Choroid plexus epithelial cell (primary cell): ENCODE data around the gene ST7.

Experiments used
- DNase-seq: peaks from one replicate; pipeline ENCODE4 v3.0.0-alpha.2; 2010; ENCODE audit warnings: low read depth
- H3K4me3 ChIP-seq: 2 replicates; pipeline ENCODE4 v1.5.1; 2011; ENCODE audit warnings: low read depth, mild to moderate bottlenecking, control low read depth, low read length, moderate library complexity
- CTCF ChIP-seq: conservative IDR thresholded peaks from 2 replicates; pipeline ENCODE4 v1.5.1; 2011; ENCODE audit warnings: low read depth, mild to moderate bottlenecking, control low read depth, inconsistent platforms, low read length, moderate library complexity

ST7 gene

GRCh38 chr7:117250801-117251200, 297.5 kb downstream of the ST7 start:
- no peak for TF ChIP-seq CTCF
- H3K4me3 ChIP-seq = no peak overlapping the region
- no peak for DNase-seq

DNA sequence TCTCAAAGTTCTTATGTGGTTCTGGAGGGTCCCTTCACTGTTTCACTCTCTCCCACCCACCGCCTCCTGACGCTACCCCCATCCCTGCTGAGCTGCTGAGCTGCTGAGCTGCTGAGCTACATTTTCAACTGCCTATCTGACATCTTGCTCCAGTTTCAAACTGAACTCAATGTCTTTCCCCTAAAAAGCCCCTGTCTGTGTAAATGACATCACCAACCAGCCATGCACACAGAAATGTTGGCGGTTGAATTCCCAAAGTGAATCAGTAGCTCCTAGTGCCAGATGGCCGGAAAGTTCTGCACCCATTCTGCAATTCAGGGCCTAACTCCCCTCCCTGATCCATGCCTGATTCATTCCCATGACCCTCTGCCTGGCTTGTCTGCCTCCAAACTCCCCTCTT, 298.4 kb downstream of the ST7 start:
- no peak overlapping the region for H3K4me3 ChIP-seq
- DNase-seq = peak; percentile 37

GRCh38 chr7:117259615-117260014, 306.3 kb downstream of the ST7 start:
- peak; percentile 77 for DNase-seq
- TF ChIP-seq CTCF = no peak

More for the DNA sequence above, 298.4 kb downstream of the ST7 start:
- no peak for TF ChIP-seq CTCF

GRCh38 chr7:117262546-117262945, 309.2 kb downstream of the ST7 start:
- no peak overlapping the region for H3K4me3 ChIP-seq
- TF ChIP-seq CTCF = no peak
- no peak for DNase-seq

More at GRCh38 chr7:117259615-117260014, 306.3 kb downstream of the ST7 start:
- no peak overlapping the region for H3K4me3 ChIP-seq

- H3K4me3 ChIP-seq = no peak overlapping the region
- TF ChIP-seq CTCF = no peak
- no peak for DNase-seq
These were observed 311.4 kb downstream of the ST7 start for GRCh38 chr7:117264716-117265115.

GRCh38 chr7:117269417-117269816, 316.1 kb downstream of the ST7 start:
- no peak overlapping the region for H3K4me3 ChIP-seq
- TF ChIP-seq CTCF = no peak
- DNase-seq = peak; percentile 91

DNA sequence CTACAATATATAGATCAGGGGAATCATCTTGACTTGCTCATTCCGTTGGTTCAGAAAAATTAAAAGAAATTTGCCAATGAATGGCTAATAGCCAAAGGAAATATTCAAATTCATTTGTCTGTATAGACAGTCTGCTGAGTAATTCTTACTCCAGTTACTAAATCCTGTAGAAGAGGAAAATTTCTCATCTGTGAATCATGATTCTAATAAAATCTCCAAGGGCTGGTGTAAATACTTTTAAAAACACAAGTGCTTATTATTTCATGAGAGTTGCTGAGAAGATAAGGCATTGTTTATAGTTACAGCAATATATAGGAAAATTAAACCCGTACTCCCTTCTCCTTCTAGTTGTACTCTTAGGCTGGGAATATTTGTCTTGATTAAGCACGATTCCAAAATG, 316.6 kb downstream of the ST7 start:
- no peak overlapping the region for H3K4me3 ChIP-seq
- DNase-seq = peak; percentile 79
- no peak for TF ChIP-seq CTCF
